MCF 10A (cell line): ENCODE measurements around the gene SAMD14. TPM values are rescaled to one million over a fixed set of nuclear protein-coding genes. Genes with fewer than 3 reads are reported as not detected.

Experiments
- BruUV-seq: library from RNA; stranded (reverse); fragments of 400-500 nt; replicated peaks from 2 replicates; lab custom pipeline; 2021; lab: Mats Ljungman, UMichigan
- CTCF ChIA-PET: fragments of 300-600 bp; sonication (Branson Sonifier 250); formaldehyde crosslinking; extraction: SDS; loops from one replicate; lab custom pipeline; 2021; ENCODE audit warnings: antibody characterized with exemption, inconsistent platforms; lab: Yijun Ruan, JAX
- POLR2A ChIA-PET: fragments of 300-600, 350-650 bp; sonication (Branson Sonifier 250); formaldehyde crosslinking; extraction: SDS; loops from one replicate; lab custom pipeline; 2020; ENCODE audit warnings: antibody characterized with exemption, inconsistent platforms; lab: Yijun Ruan, JAX
- DNase-seq: peaks from one replicate; pipeline ENCODE4 v3.0.0-alpha.2; 2018; ENCODE audit not compliant: unreplicated experiment
- H3K27ac Mint-ChIP-seq: one replicate; pipeline ENCODE4 v1.8.0; 2022; ENCODE audit warnings: mild to moderate bottlenecking, low read depth, mixed read lengths; ENCODE audit not compliant: unreplicated experiment
- H3K27me3 Mint-ChIP-seq: one replicate; pipeline ENCODE4 v1.8.0; 2022; ENCODE audit warnings: mixed read lengths; ENCODE audit not compliant: insufficient read depth, unreplicated experiment
- H3K36me3 Mint-ChIP-seq: one replicate; pipeline ENCODE4 v1.8.0; 2022; ENCODE audit warnings: mild to moderate bottlenecking, moderate library complexity, mixed read lengths; ENCODE audit not compliant: insufficient read depth, unreplicated experiment
- H3K4me1 Mint-ChIP-seq: one replicate; pipeline ENCODE4 v1.8.0; 2022; ENCODE audit warnings: mixed read lengths; ENCODE audit not compliant: insufficient read depth, unreplicated experiment
- H3K4me3 Mint-ChIP-seq: one replicate; pipeline ENCODE4 v1.8.0; 2022; ENCODE audit warnings: mild to moderate bottlenecking, moderate library complexity, mixed read lengths; ENCODE audit not compliant: unreplicated experiment
- H3K9me3 Mint-ChIP-seq: one replicate; pipeline ENCODE4 v1.8.0; 2022; ENCODE audit warnings: mixed read lengths; ENCODE audit not compliant: unreplicated experiment
- intact Hi-C: fragments of 100-400 bp; cut with micrococcal nuclease; formaldehyde crosslinking; loops from 2 replicates; pipeline ENCODE4 v1.14.1; 2022
- total RNA-seq: library from RNA; stranded (reverse); gene quantifications from 2 replicates; pipeline ENCODE4 v1.2.3, GENCODE V29; 2022
- TF ChIP-seq, protein P1 (sequence below): fragments of 200-600 bp; IDR thresholded peaks from one replicate; pipeline ENCODE4 v1.8.0; 2022; ENCODE audit warnings: antibody characterized with exemption, mild to moderate bottlenecking; ENCODE audit not compliant: unreplicated experiment

SAMD14 gene
- total RNA-seq, 1 experiment from 2014 or later = 0.09 TPM

DNA sequence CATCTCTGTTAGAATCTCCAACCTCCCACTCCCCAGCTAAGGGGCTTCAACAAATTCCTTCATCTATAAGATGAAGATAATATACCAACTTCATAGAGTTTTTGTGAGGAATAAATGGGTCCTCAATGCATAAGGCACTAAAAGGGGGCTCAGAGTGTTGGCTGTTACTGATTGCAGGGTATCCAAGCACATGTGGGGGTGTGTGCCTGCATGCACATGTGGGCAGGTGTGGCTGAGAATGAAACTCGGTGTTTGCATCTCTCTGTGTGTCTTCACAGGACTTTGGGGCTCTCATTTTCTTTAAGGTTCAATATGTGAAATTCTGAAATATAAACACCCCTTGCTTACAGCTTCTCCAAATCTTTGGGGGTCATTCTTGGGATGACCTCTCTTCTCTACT lies 24.6 kb upstream of the SAMD14 start:
- Mint-ChIP-seq H3K27ac (no peak overlapping the region), H3K36me3 (no peaks in the 10 kb centered on the region), H3K4me3 (no peak overlapping the region), H3K27me3 (no peaks in the 10 kb centered on the region), H3K9me3 (no peaks in the 10 kb centered on the region), H3K4me1 (peaks cover 11% of the 10 kb centered on the region)
- no TSS peak for BruUV-seq
- no peak for DNase-seq
- TF ChIP-seq, protein P1, sequence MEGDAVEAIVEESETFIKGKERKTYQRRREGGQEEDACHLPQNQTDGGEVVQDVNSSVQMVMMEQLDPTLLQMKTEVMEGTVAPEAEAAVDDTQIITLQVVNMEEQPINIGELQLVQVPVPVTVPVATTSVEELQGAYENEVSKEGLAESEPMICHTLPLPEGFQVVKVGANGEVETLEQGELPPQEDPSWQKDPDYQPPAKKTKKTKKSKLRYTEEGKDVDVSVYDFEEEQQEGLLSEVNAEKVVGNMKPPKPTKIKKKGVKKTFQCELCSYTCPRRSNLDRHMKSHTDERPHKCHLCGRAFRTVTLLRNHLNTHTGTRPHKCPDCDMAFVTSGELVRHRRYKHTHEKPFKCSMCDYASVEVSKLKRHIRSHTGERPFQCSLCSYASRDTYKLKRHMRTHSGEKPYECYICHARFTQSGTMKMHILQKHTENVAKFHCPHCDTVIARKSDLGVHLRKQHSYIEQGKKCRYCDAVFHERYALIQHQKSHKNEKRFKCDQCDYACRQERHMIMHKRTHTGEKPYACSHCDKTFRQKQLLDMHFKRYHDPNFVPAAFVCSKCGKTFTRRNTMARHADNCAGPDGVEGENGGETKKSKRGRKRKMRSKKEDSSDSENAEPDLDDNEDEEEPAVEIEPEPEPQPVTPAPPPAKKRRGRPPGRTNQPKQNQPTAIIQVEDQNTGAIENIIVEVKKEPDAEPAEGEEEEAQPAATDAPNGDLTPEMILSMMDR = no peak
- POLR2A ChIA-PET = interaction anchor here (1.0 to 3.6 kb wide), 4 partner anchors 60 to 98 kb away, joined by 3 to 25 read pairs (median 4); partner anchors contain the start of genes ITGA3 and PDK2
- CTCF ChIA-PET = interaction anchor here (0.6 to 2.5 kb wide), 10 partner anchors 14 to 458 kb away, joined by 3 to 10 read pairs (median 4); partner anchors contain the start of gene PDK2
- intact Hi-C loops = no loop called here

DNA sequence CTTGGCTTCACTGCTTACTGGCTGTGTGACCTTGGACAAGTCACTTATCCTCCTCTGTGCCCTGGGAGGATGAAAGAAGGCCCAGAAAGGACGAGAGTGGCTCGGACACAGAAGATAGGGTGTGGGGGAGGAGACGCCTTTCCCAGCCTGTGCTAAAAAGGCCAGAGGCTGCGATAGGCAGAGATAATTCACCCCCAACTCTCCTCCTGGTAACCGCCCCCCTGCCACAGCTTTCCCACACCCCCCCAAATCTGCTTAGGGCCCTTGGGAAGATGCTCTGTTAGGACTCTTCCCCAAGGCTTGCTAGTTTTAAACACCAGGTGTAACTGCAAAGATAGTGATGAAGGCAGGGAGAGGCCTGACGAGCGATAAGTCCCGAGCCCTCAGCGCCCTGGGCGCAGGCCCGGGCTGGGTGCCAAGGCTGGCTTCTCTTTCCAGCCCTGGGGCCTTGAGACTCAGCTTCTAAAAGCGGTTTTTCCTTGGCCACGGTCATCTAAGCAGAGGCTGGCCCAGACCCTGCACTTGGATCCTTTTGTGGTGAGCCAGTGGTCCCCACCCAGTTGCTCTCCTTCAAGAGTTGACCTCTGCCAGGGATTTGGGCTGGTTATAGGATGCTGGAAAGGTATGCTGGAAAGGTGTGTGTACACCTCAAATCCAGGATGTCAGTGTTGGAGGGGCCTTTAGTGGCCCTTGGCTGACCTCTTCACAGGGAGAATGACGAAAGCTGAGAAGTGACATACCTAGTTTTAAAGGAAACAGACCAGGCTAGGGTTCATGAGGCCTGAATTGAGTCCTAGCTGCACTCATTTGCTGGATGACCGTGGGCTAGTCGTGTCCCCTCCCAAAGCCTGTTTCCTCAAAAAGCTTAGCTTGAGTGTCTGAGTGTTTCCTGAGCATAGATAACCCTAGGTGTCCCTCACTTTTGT lies 24.0 kb upstream of the SAMD14 start:
- Mint-ChIP-seq H3K9me3 (no peaks in the 10 kb centered on the region), H3K27me3 (no peaks in the 10 kb centered on the region), H3K4me1 (peaks cover 11% of the 10 kb centered on the region), H3K36me3 (no peaks in the 10 kb centered on the region), H3K4me3 (no peak overlapping the region), H3K27ac (peak overlapping the region; percentile 10)
- CTCF ChIA-PET = interaction anchor here (0.6 to 2.5 kb wide), 8 partner anchors 14 to 194 kb away, joined by 3 to 10 read pairs (median 4); partner anchors contain the start of gene PDK2
- BruUV-seq = no TSS peak
- TF ChIP-seq, protein P1 = no peak
- intact Hi-C loops = no loop called here
- DNase-seq = peak; percentile 87
- POLR2A ChIA-PET = interaction anchor here (0.5 to 3.6 kb wide), 6 partner anchors 28 to 97 kb away, joined by 3 to 25 read pairs (median 4); partner anchors contain the start of genes ITGA3 and PDK2

DNA sequence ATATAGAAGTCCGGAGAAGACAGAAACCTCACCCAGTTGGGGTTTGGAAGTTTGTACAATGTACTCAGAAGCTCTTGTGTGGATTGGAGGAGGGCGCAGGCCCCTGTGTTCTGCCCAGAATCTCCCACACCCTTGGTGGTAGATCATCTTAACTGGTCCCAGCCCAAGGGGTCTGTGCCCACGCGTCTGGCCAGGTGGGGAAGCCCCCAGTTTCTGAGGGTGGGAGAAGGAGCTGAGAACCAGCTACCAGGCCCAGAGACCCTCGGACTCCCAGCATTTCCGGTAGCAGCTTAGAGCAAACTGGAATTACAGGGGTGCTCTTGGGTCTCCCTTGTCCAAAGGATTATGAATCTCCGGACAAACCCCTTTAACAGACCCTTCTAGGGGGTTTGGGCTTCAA lies 22.8 kb upstream of the SAMD14 start:
- peak overlapping the region; percentile 82 for H3K4me3 Mint-ChIP-seq

More for the DNA sequence above, 22.8 kb upstream of the SAMD14 start:
- H3K9me3 Mint-ChIP-seq = no peaks in the 10 kb centered on the region
- BruUV-seq = no TSS peak
- no peak overlapping the region for H3K27ac Mint-ChIP-seq
- peaks cover 13% of the 10 kb centered on the region for H3K4me1 Mint-ChIP-seq
- ChIA-PET POLR2A (interaction anchor here (1.5 to 5.7 kb wide), 8 partner anchors 9 to 125 kb away, joined by 4 to 35 read pairs (median 12); partner anchors contain the start of genes ITGA3 and PDK2), CTCF (interaction anchor here (0.5 to 4.2 kb wide), 16 partner anchors 9 to 370 kb away, joined by 3 to 36 read pairs (median 4); partner anchors contain the start of genes COL1A1 and PDK2)
- H3K36me3 Mint-ChIP-seq = no peaks in the 10 kb centered on the region
- TF ChIP-seq, protein P1 = no peak
- no peaks in the 10 kb centered on the region for H3K27me3 Mint-ChIP-seq
- intact Hi-C loops = no loop called here
- DNase-seq = no peak
